ENCODE data around the gene ITGB1BP1.

- TF ChIP-seq, protein P1, sequence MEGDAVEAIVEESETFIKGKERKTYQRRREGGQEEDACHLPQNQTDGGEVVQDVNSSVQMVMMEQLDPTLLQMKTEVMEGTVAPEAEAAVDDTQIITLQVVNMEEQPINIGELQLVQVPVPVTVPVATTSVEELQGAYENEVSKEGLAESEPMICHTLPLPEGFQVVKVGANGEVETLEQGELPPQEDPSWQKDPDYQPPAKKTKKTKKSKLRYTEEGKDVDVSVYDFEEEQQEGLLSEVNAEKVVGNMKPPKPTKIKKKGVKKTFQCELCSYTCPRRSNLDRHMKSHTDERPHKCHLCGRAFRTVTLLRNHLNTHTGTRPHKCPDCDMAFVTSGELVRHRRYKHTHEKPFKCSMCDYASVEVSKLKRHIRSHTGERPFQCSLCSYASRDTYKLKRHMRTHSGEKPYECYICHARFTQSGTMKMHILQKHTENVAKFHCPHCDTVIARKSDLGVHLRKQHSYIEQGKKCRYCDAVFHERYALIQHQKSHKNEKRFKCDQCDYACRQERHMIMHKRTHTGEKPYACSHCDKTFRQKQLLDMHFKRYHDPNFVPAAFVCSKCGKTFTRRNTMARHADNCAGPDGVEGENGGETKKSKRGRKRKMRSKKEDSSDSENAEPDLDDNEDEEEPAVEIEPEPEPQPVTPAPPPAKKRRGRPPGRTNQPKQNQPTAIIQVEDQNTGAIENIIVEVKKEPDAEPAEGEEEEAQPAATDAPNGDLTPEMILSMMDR (IDR thresholded peaks at IDR 0.05; ENCODE audit: low read depth, low read length), result no peak
- TF ChIP-seq MAX (IDR thresholded peaks at IDR 0.05; ENCODE audit: low read depth, low read length), result no peak
Measured at GRCh38 chr2:9370746-9371145, 52.6 kb downstream of the ITGB1BP1 start.
